BLaER1 (cell line): ENCODE results near the gene GASK1A.

Experiments used
- H3K27ac ChIP-seq: shearing (Covaris generic); formaldehyde crosslinking; 2 replicates; pipeline ENCODE4 v1.8.1; 2022
- H3K27me3 ChIP-seq: shearing (Covaris generic); formaldehyde crosslinking; 2 replicates; pipeline ENCODE4 v1.8.1; 2022
- H3K36me3 ChIP-seq: shearing (Covaris generic); formaldehyde crosslinking; 2 replicates; pipeline ENCODE4 v1.8.1; 2022
- H3K4me1 ChIP-seq: shearing (Covaris generic); formaldehyde crosslinking; 2 replicates; pipeline ENCODE4 v1.8.1; 2022
- H3K4me2 ChIP-seq: shearing (Covaris generic); formaldehyde crosslinking; 2 replicates; pipeline ENCODE4 v1.8.1; 2022
- H3K4me3 ChIP-seq: shearing (Covaris generic); formaldehyde crosslinking; 2 replicates; pipeline ENCODE4 v1.8.1; 2022
- H3K9ac ChIP-seq: shearing (Covaris generic); formaldehyde crosslinking; 2 replicates; pipeline ENCODE4 v1.8.1; 2022
- H3K9me3 ChIP-seq: shearing (Covaris generic); formaldehyde crosslinking; 2 replicates; pipeline ENCODE4 v1.8.1; 2022
- H4K20me1 ChIP-seq: shearing (Covaris generic); formaldehyde crosslinking; 2 replicates; pipeline ENCODE4 v1.8.1; 2022
- Cebpa-rat ChIP-seq: shearing (Covaris generic); IDR thresholded peaks from 2 replicates; pipeline ENCODE4 v1.8.1; 2022

Gene GASK1A

DNA sequence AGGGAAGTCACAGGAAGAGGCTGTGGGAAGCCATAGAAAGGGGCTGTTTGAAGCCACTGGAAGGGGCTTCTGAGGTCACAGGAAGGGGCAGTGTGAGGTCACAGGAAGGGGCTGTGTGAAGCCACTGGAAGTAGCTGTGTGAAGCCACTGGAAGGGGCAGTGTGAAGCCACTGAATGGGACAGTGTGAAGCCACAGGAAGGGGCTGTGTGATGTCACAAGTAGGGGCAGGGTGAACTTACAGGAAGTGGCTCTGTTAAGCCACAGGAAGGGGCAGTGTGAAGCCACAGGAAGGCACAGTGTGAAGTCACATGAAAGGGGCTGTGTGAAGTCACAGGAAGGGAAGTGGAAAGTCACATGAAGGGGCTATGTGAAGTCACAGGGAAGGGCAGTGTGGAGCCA lies 33.1 kb downstream of the GASK1A start:
- H3K4me2 ChIP-seq: no peak overlapping the region
- peaks cover 56% of the 10 kb centered on the region for H3K9me3 ChIP-seq
- H4K20me1 ChIP-seq: no peaks in the 10 kb centered on the region
- peaks cover 27% of the 10 kb centered on the region for H3K4me1 ChIP-seq
- H3K27ac ChIP-seq: no peak overlapping the region
- no peak overlapping the region for H3K9ac ChIP-seq
- H3K27me3 ChIP-seq: no peaks in the 10 kb centered on the region
- H3K4me3 ChIP-seq: no peak overlapping the region
- H3K36me3 ChIP-seq: no peaks in the 10 kb centered on the region
- TF ChIP-seq Cebpa-rat: no peak

DNA sequence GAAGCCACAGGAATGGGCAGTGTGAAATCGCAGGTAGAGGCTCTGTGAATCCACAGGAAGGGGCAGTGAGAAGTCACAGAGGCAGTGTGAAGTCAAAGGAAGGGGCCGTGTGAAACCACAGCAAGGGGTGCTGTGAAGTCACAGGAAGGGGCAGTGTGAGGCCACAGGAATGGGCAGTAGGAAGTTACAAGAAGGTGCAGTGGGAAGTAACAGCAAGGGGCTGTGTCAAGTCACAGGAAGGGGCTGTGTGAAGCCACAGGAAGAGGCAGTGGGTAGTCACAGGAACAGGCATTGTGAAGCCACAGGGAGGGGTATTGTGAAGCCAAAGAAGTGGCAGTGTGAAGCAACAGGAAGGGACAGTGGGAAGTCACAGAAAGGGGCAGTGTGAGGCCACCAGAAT lies 34.1 kb downstream of the GASK1A start:
- peak overlapping the region; percentile 9 for H3K4me3 ChIP-seq
- TF ChIP-seq Cebpa-rat: no peak
- peaks cover 60% of the 10 kb centered on the region for H3K9me3 ChIP-seq
- peaks cover 27% of the 10 kb centered on the region for H3K4me1 ChIP-seq
- H3K27ac ChIP-seq: peak overlapping the region; percentile 66
- no peaks in the 10 kb centered on the region for H3K36me3 ChIP-seq
- no peaks in the 10 kb centered on the region for H3K27me3 ChIP-seq
- H3K4me2 ChIP-seq: no peak overlapping the region
- H3K9ac ChIP-seq: no peak overlapping the region
- H4K20me1 ChIP-seq: no peaks in the 10 kb centered on the region

GRCh38 chr3:43013743-43014155 lies 34.6 kb downstream of the GASK1A start:
- no peak for TF ChIP-seq Cebpa-rat
- Histone ChIP-seq H3K9me3 (peaks cover 60% of the 10 kb centered on the region), H3K4me2 (no peak overlapping the region), H3K27ac (peak overlapping the region; percentile 66), H3K27me3 (no peaks in the 10 kb centered on the region), H3K4me1 (peaks cover 27% of the 10 kb centered on the region), H3K9ac (no peak overlapping the region), H3K36me3 (no peaks in the 10 kb centered on the region), H3K4me3 (peak overlapping the region; percentile 9), H4K20me1 (no peaks in the 10 kb centered on the region)

DNA sequence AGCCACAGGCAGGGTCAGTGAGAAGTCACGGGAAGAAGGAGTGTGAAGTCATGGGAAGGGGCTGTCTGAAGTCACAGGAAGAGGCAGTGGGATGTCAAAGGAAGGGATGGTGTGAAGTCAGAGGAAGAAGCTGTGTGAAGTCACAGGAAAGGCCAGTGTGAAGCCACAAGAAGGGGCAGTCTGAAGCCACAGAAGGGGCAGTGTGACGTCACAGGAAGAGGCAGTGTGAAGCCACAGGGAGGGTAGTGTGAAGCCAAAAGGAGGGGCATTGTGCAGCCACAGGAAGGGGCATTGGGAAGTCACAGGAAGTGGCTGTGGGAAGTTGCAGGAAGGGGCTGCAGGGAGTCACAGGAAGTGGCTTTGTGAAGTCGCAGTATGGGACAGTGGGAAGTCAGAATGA lies 35.1 kb downstream of the GASK1A start:
- H3K27ac ChIP-seq: peak overlapping the region; percentile 66
- no peak for TF ChIP-seq Cebpa-rat
- no peaks in the 10 kb centered on the region for H3K36me3 ChIP-seq
- no peaks in the 10 kb centered on the region for H3K27me3 ChIP-seq
- H3K9me3 ChIP-seq: peaks cover 60% of the 10 kb centered on the region
- no peaks in the 10 kb centered on the region for H4K20me1 ChIP-seq
- peak overlapping the region; percentile 9 for H3K4me3 ChIP-seq
- H3K9ac ChIP-seq: no peak overlapping the region
- peaks cover 27% of the 10 kb centered on the region for H3K4me1 ChIP-seq
- no peak overlapping the region for H3K4me2 ChIP-seq

- TF ChIP-seq Cebpa-rat: no peak
- H3K9me3 ChIP-seq: peaks cover 60% of the 10 kb centered on the region
- H3K27ac ChIP-seq: 0 out of 2 replicates have a peak overlapping the region, but pooled peaks have one; percentile 8
- H3K36me3 ChIP-seq: no peaks in the 10 kb centered on the region
- H3K4me2 ChIP-seq: no peak overlapping the region
- no peaks in the 10 kb centered on the region for H3K27me3 ChIP-seq
- H4K20me1 ChIP-seq: no peaks in the 10 kb centered on the region
- peaks cover 27% of the 10 kb centered on the region for H3K4me1 ChIP-seq
- H3K4me3 ChIP-seq: no peak overlapping the region; the same call in 1 of the 2 replicates
- no peak overlapping the region for H3K9ac ChIP-seq
Measured at GRCh38 chr3:43014956-43015355, 35.8 kb downstream of the GASK1A start.

- no peak for TF ChIP-seq Cebpa-rat
- Histone ChIP-seq H4K20me1 (no peaks in the 10 kb centered on the region), H3K4me1 (peaks cover 27% of the 10 kb centered on the region), H3K4me2 (peak overlapping the region; percentile 42), H3K27me3 (no peaks in the 10 kb centered on the region), H3K27ac (peak overlapping the region; percentile 70), H3K4me3 (0 out of 2 replicates have a peak overlapping the region, but pooled peaks have one; percentile 34), H3K9ac (no peak overlapping the region), H3K9me3 (peaks cover 60% of the 10 kb centered on the region), H3K36me3 (no peaks in the 10 kb centered on the region)
Measured at GRCh38 chr3:43015572-43015971, 36.5 kb downstream of the GASK1A start.

DNA sequence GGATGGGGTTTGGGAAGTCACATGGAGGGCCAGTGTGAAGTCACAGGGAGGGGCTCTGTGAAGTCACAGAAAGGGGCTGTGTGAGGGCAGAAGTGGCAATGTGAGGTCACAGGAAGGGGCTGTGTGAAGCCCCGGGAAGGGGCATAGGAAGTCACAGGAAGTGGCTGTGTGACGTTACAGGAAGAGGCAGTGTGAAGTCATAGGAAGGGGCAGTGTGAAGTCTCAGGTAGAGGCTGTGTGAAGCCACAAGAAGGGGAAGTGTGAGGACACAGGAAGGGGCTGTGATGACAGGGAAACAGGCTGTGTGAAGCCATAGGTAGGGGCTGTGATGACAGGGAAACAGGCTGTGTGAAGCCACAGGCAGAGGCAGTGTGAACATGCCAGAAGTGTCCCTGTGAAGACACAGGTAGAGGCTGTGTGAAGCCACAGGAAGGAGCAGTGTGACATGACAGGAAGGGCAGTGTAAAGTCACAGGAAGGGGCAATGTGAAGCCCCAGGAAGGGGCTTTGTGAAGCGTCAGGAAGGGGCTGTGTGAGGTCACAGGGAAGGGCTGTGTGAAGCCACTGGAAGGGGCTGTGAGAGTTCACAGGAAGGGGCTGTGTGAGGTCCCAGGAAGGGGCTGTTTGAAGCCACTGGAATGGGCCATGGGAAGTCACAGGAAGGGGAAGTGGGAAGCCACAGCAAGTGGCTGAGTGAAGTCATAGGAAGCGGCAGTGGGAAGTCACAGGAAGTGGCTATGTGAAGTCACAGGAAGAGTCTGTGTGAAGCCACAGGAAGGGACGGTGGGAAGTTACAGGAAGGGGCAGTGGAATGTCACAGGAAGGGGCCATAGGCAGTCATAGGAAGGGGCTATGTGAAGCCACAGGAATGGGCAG lies 37.1 kb downstream of the GASK1A start:
- Histone ChIP-seq H3K9me3 (peaks cover 66% of the 10 kb centered on the region), H3K36me3 (no peaks in the 10 kb centered on the region), H3K9ac (no peak overlapping the region), H3K27ac (peak overlapping the region; percentile 70), H3K4me3 (0 out of 2 replicates have a peak overlapping the region, but pooled peaks have one; percentile 34), H3K4me2 (peak overlapping the region; percentile 42), H4K20me1 (no peaks in the 10 kb centered on the region), H3K4me1 (peaks cover 27% of the 10 kb centered on the region), H3K27me3 (no peaks in the 10 kb centered on the region)
- TF ChIP-seq Cebpa-rat: no peak

DNA sequence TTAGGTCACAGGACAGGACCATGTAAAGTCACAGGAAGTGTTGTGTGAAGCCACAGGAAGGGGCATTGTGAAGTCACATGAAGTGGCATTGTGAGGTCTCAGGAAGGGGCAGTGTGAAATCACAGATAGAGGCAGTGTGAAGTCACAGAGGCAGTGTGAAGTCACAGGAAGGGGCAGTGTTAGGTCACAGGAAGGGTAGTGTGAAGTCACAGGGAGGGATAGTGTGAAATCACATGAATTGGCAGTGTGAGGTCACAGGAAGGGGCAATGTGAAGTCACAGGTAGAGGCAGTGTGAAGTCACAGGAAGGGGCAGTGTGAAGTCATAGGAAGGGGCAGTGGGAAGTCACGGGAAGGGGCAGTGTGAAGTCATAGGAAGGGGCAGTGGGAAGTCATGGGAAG lies 37.9 kb downstream of the GASK1A start:
- Histone ChIP-seq H3K27ac (0 out of 2 replicates have a peak overlapping the region, but pooled peaks have one; percentile 70), H3K4me1 (peaks cover 27% of the 10 kb centered on the region), H3K4me2 (no peak overlapping the region), H3K9ac (no peak overlapping the region), H4K20me1 (no peaks in the 10 kb centered on the region), H3K36me3 (no peaks in the 10 kb centered on the region), H3K9me3 (peaks cover 68% of the 10 kb centered on the region), H3K4me3 (no peak overlapping the region), H3K27me3 (no peaks in the 10 kb centered on the region)
- no peak for TF ChIP-seq Cebpa-rat

- Histone ChIP-seq H3K9ac (no peak overlapping the region), H3K4me2 (no peak overlapping the region), H3K4me1 (peaks cover 27% of the 10 kb centered on the region), H3K27ac (no peak overlapping the region), H3K9me3 (peaks cover 63% of the 10 kb centered on the region), H4K20me1 (no peaks in the 10 kb centered on the region), H3K27me3 (no peaks in the 10 kb centered on the region), H3K4me3 (no peak overlapping the region), H3K36me3 (no peaks in the 10 kb centered on the region)
- TF ChIP-seq Cebpa-rat: no peak
Measured at GRCh38 chr3:43017593-43018195, 38.6 kb downstream of the GASK1A start.

- H3K4me1 ChIP-seq: peaks cover 28% of the 10 kb centered on the region
- H3K9ac ChIP-seq: no peak overlapping the region
- no peak overlapping the region for H3K4me2 ChIP-seq
- H3K4me3 ChIP-seq: no peak overlapping the region
- H3K27me3 ChIP-seq: no peaks in the 10 kb centered on the region
- peaks cover 58% of the 10 kb centered on the region for H3K9me3 ChIP-seq
- H4K20me1 ChIP-seq: no peaks in the 10 kb centered on the region
- no peak for TF ChIP-seq Cebpa-rat
- H3K27ac ChIP-seq: no peak overlapping the region
- no peaks in the 10 kb centered on the region for H3K36me3 ChIP-seq
Measured at GRCh38 chr3:43018246-43018645, 39.1 kb downstream of the GASK1A start.
